Brain microvascular endothelial cell (primary cell): ENCODE measurements around the gene TEAD1.
A peak's percentile ranks its signal among the peaks of the same experiment; 100 is the strongest.
"Not testable (repeated sequence)": the region's sequence is repeated elsewhere in the genome, so short reads cannot be mapped to it uniquely, and the experiment has no call there.

Experiments
- DNase-seq: peaks from one replicate; pipeline ENCODE4 v3.0.0-alpha.2; 2020
- H3K27ac ChIP-seq: fragments of 250-450 bp; sonication (Bioruptor Pico); 2 replicates; pipeline ENCODE4 v1.5.1; 2020; ENCODE audit warnings: mild to moderate bottlenecking, moderate library complexity
- H3K27me3 ChIP-seq: fragments of 250-450 bp; sonication (Bioruptor Pico); replicated peaks from 2 replicates; pipeline ENCODE4 v1.5.1; 2020; ENCODE audit warnings: mild to moderate bottlenecking
- H3K36me3 ChIP-seq: fragments of 250-450 bp; sonication (Bioruptor Pico); replicated peaks from 2 replicates; pipeline ENCODE4 v1.5.1; 2020; ENCODE audit warnings: mild to moderate bottlenecking
- H3K4me3 ChIP-seq: 2 replicates; pipeline ENCODE4 v1.5.1; 2011; ENCODE audit warnings: low read depth, mild to moderate bottlenecking, control low read depth, low read length, moderate library complexity
- CTCF ChIP-seq: IDR thresholded peaks from 2 replicates; pipeline ENCODE4 v1.5.1; 2011; ENCODE audit warnings: low read depth, mild to moderate bottlenecking, moderate library complexity, low read length, control low read depth, inconsistent platforms; ENCODE audit errors: missing control alignments
- in situ Hi-C: cut with HindIII; loops from 2 replicates; pipeline ENCODE4 v1.10.0; 2017; ENCODE audit warnings: low sequenced_read_pairs, low pct_ligation_motif_present

TEAD1 gene

GRCh38 chr11:12756454-12756806 is 82.2 kb downstream of the TEAD1 start:
- no peak overlapping the region for H3K27ac ChIP-seq
- DNase-seq: no peak
- TF ChIP-seq CTCF: no peak
- in situ Hi-C loops: no loop called here
- H3K4me3 ChIP-seq: no peak overlapping the region
- no peaks in the 10 kb centered on the region for H3K27me3 ChIP-seq
- H3K36me3 ChIP-seq: no peaks in the 10 kb centered on the region

- no peak for TF ChIP-seq CTCF
- no peaks in the 10 kb centered on the region for H3K27me3 ChIP-seq
- H3K27ac ChIP-seq: no peak overlapping the region
- no peak for DNase-seq
- no peak overlapping the region for H3K4me3 ChIP-seq
- in situ Hi-C loops: no loop called here
- no peaks in the 10 kb centered on the region for H3K36me3 ChIP-seq
These were observed 82.6 kb downstream of the TEAD1 start for GRCh38 chr11:12756867-12757266.

GRCh38 chr11:12757416-12757815 is 83.2 kb downstream of the TEAD1 start:
- in situ Hi-C loops: no loop called here
- no peaks in the 10 kb centered on the region for H3K36me3 ChIP-seq
- H3K27me3 ChIP-seq: no peaks in the 10 kb centered on the region
- DNase-seq: no peak
- H3K4me3 ChIP-seq: no peak overlapping the region
- no peak for TF ChIP-seq CTCF
- no peak overlapping the region for H3K27ac ChIP-seq

GRCh38 chr11:12758117-12758516 is 83.9 kb downstream of the TEAD1 start:
- H3K4me3 ChIP-seq, DNase-seq, H3K27me3 ChIP-seq, in situ Hi-C loops, H3K36me3 ChIP-seq, H3K27ac ChIP-seq: not testable (repeated sequence)

GRCh38 chr11:12761029-12761428 is 86.8 kb downstream of the TEAD1 start:
- peak; percentile 45 for DNase-seq

GRCh38 chr11:12762278-12762677 is 88.1 kb downstream of the TEAD1 start:
- no peak for TF ChIP-seq CTCF
- Histone ChIP-seq H3K27me3 (no peaks in the 10 kb centered on the region), H3K27ac (no peak overlapping the region), H3K4me3 (no peak overlapping the region), H3K36me3 (peaks cover 10% of the 10 kb centered on the region)
- DNase-seq: no peak
- in situ Hi-C loops: no loop called here

More at GRCh38 chr11:12761029-12761428, 86.8 kb downstream of the TEAD1 start:
- Histone ChIP-seq H3K36me3 (peaks cover 10% of the 10 kb centered on the region), H3K4me3 (no peak overlapping the region), H3K27ac (no peak overlapping the region), H3K27me3 (no peaks in the 10 kb centered on the region)
- peak; percentile 80 for TF ChIP-seq CTCF
- in situ Hi-C loops: no loop called here
